ENCODE measurements around the gene TBX1. TPM values are rescaled to one million over a fixed set of nuclear protein-coding genes. Genes with fewer than 3 reads are reported as not detected.
A peak's percentile ranks its signal among the peaks of the same experiment; 100 is the strongest.

Gene TBX1
- polyA plus RNA-seq, 1 experiment: not detected

DNA sequence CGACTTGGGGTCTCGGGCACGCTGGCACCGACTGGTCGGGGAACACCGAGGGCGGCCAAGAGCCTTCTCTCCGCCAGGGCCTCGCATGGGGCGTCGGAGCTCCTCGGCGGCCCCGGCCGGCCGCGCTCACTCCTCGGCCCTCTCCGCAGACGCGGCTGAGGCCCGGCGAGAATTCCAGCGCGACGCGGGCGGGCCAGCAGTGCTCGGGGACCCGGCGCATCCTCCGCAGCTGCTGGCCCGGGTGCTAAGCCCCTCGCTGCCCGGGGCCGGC lies 5.6 kb downstream of the TBX1 start:
- Histone ChIP-seq H3K36me3 (ENCODE audit: control insufficient read depth, insufficient read depth, low read length) (no peaks in the 10 kb centered on the region), H3K27me3 (ENCODE audit: control insufficient read depth, insufficient read depth, low read length) (peaks cover 17% of the 10 kb centered on the region), H3K4me3 (ENCODE audit: low read depth, low read length) (peak overlapping the region; percentile 30)
- no peak for TF ChIP-seq CTCF (IDR thresholded peaks at IDR 0.05; ENCODE audit: insufficient read depth, low read depth, low read length)
- CTCF ChIA-PET: interaction anchor here (0.8 to 1.0 kb wide), 2 partner anchors 9 to 36 kb away, joined by 3 read pairs; no protein-coding TSS in a partner anchor
- DNase-seq (ENCODE audit: low read depth): no peak
- POLR2A ChIA-PET: no interaction called here

DNA sequence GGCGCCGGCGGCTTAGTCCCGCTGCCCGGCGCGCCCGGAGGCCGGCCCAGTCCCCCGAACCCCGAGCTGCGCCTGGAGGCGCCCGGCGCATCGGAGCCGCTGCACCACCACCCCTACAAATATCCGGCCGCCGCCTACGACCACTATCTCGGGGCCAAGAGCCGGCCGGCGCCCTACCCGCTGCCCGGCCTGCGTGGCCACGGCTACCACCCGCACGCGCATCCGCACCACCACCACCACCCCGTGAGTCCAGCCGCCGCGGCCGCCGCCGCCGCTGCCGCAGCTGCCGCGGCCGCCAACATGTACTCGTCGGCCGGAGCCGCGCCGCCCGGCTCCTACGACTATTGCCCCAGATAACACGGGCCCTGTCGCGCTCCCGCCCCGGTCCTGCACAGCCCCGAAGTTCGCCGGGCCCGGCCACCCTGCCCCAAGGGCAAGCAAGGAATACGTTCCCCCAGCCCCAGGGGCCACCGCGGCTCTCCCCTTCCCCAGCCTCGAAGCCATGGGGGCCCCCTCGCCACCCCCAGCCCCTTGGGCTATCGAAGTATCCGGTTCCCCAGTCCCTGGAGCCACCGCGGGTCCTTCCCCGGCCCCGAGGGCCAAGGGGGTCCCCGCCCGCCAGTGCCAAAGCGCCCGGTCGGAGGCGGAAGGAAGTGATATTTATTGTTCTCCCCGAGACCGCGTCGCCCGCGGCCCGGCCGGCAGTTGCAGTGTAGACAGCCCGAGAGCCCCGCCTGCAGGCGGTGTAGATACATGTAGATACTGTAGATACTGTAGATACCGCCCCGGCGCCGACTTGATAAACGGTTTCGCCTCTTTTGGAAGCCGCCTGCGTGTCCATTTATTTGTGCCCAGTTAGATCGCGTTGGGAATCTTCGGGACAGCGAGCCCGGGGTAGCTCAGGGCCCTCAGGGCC lies 6.2 kb downstream of the TBX1 start:
- peak; percentile 32 for TF ChIP-seq CTCF (IDR thresholded peaks at IDR 0.05; ENCODE audit: insufficient read depth, low read depth, low read length)
- DNase-seq (ENCODE audit: low read depth): no peak
- Histone ChIP-seq H3K27me3 (ENCODE audit: control insufficient read depth, insufficient read depth, low read length) (peaks cover 20% of the 10 kb centered on the region), H3K36me3 (ENCODE audit: control insufficient read depth, insufficient read depth, low read length) (no peaks in the 10 kb centered on the region), H3K4me3 (ENCODE audit: low read depth, low read length) (peak overlapping the region; percentile 30)
- POLR2A ChIA-PET: no interaction called here
- CTCF ChIA-PET: interaction anchor here (0.8 to 1.0 kb wide), 2 partner anchors 10 to 36 kb away, joined by 3 read pairs; no protein-coding TSS in a partner anchor

- peaks cover 22% of the 10 kb centered on the region for H3K27me3 ChIP-seq (ENCODE audit: control insufficient read depth, insufficient read depth, low read length)
- ChIA-PET POLR2A (no interaction called here), CTCF (no interaction called here)
- H3K4me3 ChIP-seq (ENCODE audit: low read depth, low read length): no peak overlapping the region
- H3K36me3 ChIP-seq (ENCODE audit: control insufficient read depth, insufficient read depth, low read length): no peaks in the 10 kb centered on the region
- no peak for DNase-seq (ENCODE audit: low read depth)
- TF ChIP-seq CTCF (IDR thresholded peaks at IDR 0.05; ENCODE audit: insufficient read depth, low read depth, low read length): no peak
Measured at GRCh38 chr22:19767427-19768341, 7.1 kb downstream of the TBX1 start.

DNA sequence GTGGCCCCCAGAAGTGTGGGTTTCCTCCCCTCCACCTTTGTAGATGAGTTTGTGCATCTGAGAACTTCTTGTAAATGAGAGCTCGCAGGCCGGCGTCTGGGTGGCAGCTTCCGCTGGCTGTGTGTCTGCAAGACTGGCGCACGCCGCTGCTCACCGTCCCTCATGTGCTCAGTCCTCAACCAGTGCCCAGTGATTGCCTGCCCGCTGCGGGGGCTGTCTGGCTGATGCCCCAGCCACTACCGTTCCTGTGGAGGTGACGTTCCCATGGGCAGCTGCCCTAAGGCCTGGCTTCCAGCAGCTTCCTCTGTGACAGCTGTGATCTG lies 8.8 kb downstream of the TBX1 start:
- POLR2A ChIA-PET: no interaction called here
- no peak for TF ChIP-seq CTCF (IDR thresholded peaks at IDR 0.05; ENCODE audit: insufficient read depth, low read depth, low read length)
- CTCF ChIA-PET: interaction anchor here (0.9 to 4.1 kb wide), 3 partner anchors 12 to 133 kb away, joined by 4 to 12 read pairs (median 4); no protein-coding TSS in a partner anchor
- DNase-seq (ENCODE audit: low read depth): no peak
- no peak overlapping the region for H3K4me3 ChIP-seq (ENCODE audit: low read depth, low read length)
- H3K27me3 ChIP-seq (ENCODE audit: control insufficient read depth, insufficient read depth, low read length): peaks cover 25% of the 10 kb centered on the region
- no peaks in the 10 kb centered on the region for H3K36me3 ChIP-seq (ENCODE audit: control insufficient read depth, insufficient read depth, low read length)

Data from BJ (cell line).